ENCODE results near the gene GOLM1. TPM values are rescaled to one million over a fixed set of nuclear protein-coding genes. Genes with fewer than 3 reads are reported as not detected.
"Not testable (repeated sequence)": the region's sequence is repeated elsewhere in the genome, so short reads cannot be mapped to it uniquely, and the experiment has no call there.

The GOLM1 gene
- total RNA-seq, 1 experiment from 2014 or later = 66.3 TPM

DNA sequence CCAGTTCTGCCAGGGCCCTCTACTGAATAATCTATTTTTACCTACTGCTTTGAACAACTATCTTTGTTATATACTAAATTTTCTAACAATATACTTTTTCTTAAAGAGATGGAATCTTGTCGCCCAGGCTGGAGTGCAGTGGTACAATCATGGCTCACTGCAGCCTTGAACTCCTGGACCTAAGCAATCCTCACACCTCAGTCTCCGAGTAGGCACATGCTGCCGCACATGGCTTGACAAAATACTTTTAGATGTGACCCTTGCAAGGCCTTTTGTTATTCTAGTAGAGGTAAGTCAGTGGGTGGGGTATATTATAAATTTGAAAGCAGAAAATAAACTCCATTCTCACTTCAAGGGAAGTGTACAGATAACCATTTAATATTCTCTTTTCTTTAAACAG is 7.9 kb downstream of the GOLM1 start:
- DNase-seq (ENCODE audit: low read depth) = no peak

DNA sequence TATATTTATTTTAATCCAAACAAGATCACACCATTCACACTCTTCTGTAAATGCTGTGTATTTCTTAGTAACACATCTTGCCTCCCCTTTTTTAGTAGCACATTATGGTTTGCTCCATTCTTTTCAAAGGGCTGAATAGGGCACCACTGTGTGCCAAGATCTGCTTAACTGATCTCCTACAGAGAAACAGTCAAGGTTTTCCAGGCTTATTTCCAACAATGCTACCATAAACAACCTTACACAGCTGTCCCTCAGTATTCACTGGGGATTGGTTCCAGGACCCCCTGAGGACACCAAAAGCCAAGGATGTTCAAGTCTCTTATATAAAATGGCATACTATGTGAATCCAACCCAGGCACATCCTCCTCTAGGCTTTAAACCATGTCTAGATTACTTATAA is 16.5 kb downstream of the GOLM1 start:
- DNase-seq (ENCODE audit: low read depth) = no peak

DNA sequence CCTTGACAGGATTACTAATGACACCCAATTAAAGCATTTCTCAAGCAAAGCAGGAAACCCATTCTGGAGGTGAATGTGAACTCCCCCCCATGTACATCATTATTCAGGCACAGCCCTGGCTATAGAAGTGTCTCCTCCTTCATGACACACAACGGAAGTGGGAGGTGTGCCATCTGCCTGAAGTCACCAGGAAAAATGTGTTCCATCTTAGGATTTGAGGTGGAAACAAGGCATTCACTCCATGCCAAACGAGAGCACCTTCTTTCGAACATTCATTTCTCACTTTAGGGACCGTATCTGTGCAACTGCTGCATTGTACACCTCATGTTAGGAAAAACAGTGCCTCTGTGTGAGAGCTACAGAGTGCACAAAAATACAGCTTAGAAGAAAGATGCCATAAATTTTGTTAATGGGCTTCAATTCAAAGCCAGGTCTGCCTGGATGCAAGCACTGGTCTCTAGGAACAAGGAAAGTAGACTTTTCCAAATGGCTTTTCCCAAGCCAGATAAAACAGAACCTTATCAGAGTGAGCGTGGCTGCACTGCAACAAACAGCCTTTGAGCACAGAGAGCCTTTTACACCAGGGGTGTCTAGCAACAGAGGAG is 19.4 kb downstream of the GOLM1 start:
- peak; percentile 53 for DNase-seq (ENCODE audit: low read depth)

DNA sequence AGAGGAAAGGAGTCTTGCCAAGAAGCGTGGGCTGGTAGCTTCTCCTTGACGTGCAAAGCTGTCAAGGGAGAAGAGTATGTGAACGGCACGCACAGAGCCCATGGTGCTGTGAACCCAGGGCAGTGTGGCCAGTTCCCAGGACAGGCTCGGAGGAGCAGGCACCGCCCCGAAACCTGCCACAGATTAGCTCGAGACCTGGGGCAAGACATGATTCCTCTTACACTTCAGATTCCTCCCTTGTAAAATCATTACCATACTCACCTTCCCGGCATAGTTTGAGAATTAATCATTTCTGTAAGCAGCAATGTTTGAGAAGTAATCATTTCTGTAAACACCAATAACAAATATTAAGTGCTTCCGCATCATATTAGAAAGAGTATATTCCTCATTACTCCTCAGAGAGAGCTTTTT is 19.9 kb downstream of the GOLM1 start:
- peak; percentile 13 for DNase-seq (ENCODE audit: low read depth)

DNA sequence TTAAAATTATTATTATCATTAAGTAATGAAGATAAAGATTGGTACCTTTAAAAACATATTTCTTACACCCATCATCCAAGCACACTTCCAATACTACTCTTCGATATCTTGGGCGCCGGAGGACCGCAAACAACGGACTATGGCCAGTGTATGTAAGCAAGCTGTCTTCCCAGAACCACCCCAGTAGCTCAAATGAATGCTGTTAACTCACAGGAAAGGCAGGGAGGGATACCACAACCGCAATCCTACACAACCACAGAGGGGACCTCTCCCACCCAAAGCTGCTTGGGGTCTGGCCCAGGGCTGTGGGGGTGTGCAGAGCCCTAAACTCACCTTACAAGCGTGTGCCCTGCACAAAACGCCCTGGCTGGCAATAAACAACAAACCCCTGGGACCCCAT is 20.6 kb downstream of the GOLM1 start:
- no peak for DNase-seq (ENCODE audit: low read depth)

DNA sequence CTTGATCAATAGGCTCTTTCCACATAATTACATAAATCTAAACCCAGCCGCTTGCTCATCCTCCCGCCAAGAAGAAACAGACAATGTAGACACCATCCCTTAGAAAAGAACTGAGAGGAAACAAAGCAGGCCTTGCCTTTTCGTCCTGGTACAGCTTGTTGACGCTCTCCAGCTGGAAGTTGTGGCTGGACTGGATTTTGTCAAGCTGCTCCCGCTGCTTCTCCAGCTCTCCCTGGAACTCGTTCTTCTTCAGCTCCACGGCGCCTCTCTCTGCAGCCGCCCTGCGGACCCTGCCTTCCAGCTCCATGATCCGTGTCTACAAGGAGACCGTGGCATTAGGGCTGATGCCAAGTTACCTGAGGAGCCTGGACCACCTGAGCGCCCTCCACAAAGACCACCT is 22.1 kb downstream of the GOLM1 start:
- DNase-seq (ENCODE audit: low read depth) = no peak

DNA sequence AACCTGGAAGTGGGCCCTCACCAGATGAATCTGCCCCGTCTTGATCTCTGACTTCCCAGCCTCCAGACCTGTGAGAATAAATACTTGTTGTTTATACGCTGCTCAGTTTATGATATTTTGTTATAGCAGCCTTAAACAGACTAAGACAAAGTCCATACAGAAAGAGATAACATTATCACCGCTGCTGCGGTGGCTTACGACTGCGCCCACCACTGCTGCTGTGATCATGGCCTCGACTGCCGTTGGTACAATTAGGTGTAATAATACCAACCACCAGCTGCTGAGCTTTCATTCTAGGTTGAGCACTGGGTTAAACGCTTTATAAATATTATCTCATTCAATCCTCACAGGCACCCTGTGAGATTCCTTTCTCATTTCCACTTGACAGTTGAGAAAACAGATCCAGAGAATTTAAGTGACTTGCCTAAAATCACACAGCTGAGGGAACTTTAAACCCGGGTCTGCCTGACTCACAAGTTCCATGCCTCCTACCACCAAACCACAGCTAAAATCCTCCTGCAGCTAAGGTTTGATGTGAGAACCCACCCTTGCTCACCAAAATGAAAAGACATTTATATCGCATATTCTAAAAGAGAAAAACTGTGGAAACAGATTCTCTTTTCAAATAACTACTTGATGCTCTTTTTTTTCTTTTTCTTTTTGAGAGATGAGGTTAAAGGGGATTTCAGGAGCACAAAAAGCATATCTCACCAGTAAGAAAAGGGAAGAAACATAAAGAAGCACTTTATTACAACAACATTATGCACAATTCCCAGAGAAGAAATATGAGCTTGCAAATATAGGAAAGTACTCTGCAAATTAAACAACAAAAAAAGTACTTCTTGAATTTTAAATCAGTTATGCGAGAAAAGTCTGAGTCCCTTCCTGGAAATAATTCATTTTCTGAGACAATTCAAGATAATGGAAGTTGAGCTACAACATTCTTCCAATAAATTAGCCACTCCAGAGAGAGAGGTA is 23.9 kb downstream of the GOLM1 start:
- DNase-seq (ENCODE audit: low read depth) = no peak

DNA sequence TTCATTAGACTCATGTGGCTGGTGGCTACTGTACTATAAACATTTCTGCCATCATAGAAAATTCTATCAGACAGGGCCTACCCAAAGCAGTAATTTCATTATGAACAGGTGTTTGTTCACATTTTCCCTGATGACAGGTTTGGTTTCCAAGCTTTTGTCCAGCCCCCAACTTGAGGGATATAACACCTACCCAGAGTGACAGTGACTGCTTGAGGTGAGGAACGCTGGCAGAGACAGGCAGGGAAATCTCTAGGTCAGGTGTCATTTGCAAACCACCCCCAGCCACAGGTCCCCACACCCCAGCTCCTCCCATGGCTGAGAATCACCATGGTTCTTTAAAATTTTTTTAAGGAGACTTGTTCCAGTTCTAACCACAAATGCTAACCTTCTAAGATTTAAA is 25.5 kb downstream of the GOLM1 start:
- no peak for DNase-seq (ENCODE audit: low read depth)

DNA sequence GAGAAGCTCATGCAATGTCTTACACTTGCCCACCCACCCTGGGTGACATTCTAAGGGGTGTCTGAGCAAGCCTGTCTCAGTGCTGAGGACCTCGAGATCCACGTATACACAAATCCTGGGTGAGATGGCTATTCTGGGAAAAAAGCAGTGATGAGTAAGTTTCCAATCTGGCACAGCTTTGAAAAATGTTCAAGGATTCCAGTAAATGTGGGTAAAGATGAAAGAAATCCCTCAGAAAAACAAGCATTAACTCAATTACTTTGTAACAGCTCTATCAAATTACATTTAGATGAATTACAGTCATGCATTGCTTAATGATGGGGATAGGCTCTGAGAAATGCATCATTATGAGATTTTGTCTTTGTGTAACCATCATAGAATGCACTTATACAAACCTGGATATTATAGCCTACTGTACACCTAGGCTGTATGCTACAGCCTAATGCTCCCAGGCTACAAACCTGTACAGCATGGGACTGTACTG is 26.9 kb downstream of the GOLM1 start:
- peak; percentile 13 for DNase-seq (ENCODE audit: low read depth)

DNA sequence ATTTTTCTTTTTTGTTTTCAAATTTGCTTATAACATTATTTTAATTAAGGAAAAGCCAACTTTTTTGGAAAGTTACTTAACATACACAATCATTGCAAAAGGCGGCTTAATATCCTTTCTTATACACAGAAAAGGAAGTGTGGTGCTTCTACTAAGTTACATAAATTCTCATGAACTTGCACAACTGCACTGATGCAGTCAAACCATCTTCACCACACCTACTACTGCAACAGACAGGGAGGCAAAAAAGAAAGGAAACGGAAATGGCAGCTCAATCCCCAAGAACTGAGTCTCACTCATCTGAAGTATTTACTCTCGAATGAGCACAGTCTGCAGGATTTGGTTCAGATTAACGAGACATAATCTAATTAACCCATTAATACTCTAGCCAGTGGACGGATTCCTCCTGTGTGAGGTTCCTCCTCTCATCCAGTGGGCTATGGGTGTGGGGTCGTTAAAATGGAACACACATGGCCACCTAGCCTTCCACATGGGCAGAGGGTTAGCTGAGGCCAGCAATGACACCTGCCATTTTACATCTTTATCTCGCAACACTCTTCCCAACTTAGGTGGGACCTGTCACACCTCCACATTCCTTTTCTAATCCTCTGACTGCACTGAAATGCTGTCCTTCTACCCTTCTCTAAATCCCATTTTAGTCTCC is 30.0 kb downstream of the GOLM1 start:
- no peak for DNase-seq (ENCODE audit: low read depth)

DNA sequence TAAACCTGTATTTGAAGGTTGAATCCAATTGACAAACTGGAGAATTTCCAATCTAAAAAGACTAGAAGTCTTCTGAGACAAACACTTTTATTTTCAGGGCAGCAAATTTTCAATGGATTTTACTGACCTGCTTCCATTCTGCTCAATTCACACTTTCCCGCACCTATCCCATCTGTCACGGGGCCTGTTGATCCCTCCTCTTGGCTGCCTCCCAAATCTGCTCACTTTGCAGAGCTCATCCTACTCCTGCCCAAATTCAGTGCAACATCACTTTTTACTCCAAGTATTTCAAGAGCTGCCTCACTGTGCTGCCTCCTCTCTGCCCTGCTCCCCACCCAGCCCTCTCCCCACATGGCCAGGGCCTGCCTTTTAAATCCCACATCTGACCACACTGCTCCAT is 35.1 kb downstream of the GOLM1 start:
- no peak for DNase-seq (ENCODE audit: low read depth)

DNA sequence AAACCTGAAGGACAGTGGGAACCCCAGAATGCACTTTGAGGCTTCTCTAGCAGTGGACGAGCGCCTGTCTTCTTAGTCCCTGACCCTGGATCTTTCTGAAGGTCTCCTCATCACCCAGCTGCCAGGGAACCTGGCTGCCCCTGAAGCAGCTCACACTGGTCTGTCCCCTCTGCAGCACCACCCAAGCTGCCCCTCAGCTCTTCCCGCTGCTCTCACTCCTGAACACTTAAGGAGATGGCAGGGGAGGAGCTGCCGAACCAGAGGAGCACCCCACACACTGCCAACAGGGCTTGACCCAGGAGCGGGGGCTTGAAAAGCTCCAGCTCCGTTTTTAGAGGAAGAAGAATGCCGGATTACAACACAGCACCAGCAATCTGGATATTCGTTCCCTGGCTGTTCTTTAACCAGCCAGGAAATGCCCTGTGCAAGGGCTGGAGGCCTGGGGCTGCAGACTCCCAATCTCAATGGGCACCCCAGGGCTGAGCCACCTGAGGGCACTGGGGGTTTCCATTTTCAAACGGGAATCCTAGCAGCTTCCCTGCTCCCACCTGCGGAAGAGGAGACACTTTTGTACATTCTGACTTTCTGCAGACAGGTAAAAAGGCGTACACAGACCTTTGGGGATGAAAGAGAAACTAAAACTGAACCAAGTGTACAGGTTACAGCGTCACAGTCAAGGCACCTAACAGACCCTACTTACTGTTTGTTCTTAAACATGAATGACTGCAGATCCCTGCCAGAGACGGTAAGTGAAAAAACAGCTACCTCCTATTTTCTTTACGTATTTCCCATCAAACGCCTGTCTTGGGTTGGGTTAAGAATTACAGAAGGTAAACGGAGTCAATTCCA is 36.3 kb downstream of the GOLM1 start:
- DNase-seq (ENCODE audit: low read depth) = no peak

DNA sequence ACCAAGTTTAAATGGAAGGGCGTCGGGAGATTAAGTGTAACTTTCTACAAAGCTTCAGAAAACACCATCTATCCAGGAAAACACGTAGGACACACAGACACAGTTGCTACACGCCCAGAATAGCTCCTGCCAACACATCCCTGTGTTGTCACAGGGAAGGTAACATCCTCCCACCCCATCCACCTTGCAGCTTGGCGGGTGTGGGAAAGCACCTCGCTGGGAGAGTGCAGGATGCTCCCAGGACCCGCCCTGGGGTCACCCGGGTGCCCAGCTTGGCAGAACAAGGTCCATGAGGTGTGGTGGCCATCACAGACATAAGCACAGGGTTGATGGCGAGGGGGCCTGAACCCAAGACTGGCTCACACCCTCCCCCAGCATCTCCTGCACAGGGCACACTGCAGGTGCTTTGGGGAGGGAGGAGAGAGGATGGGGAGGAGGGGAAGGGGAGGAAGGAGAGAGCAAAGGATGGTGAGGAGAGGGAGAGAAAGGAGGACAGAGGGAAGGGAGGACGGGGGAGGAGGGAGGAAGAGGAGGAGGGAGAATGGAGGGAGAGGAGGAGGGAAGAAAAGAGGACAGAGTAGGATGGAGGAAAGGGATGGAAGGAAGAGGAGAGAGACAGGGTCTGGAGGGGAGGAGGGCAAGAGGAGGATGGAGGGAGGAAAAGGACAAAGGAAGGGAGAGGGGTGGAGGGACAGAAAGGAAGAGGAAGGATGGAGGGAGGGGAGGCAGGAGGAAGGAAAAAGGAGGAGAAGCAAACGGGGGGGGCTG is 37.2 kb downstream of the GOLM1 start:
- no peak for DNase-seq (ENCODE audit: low read depth)

DNA sequence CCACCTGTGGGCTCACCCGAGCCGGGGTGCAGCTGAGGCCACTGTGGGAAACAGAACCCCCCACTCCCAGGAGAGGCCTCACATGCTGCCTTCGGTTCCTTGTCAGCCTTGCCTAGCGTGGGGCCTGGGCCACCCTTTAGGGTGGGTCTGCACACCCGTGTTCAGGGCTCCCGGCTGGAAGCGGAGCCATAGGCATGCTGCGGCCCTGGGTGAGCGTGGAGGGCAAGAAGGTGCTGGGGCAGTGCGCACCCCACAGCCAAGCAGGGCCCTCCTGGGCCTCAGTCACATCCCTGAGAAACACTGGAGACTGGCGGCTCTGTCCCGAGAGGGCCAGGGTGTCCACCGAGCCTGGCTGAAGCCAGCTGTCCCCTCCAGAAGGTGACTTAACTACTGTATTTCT is 41.9 kb downstream of the GOLM1 start:
- DNase-seq (ENCODE audit: low read depth) = no peak

DNA sequence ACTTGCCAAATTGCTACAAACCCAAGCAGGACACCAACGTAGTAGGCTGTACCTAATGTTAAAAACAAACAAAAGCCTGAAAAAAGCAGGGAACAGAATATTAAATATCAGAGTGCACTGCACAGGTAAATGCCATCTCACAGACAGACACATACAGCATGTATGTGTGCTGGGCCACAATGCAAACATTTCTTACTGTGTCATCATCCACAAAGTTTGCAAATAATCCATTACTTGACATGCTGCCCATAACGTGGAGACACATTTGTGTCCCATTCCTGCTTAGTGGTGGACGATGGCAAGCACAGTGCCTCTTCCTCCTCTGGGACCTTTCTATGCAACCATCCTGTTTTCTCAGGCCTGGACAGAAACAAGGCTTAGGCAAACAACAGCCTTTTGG is 44.7 kb downstream of the GOLM1 start:
- DNase-seq (ENCODE audit: low read depth) = no peak

DNA sequence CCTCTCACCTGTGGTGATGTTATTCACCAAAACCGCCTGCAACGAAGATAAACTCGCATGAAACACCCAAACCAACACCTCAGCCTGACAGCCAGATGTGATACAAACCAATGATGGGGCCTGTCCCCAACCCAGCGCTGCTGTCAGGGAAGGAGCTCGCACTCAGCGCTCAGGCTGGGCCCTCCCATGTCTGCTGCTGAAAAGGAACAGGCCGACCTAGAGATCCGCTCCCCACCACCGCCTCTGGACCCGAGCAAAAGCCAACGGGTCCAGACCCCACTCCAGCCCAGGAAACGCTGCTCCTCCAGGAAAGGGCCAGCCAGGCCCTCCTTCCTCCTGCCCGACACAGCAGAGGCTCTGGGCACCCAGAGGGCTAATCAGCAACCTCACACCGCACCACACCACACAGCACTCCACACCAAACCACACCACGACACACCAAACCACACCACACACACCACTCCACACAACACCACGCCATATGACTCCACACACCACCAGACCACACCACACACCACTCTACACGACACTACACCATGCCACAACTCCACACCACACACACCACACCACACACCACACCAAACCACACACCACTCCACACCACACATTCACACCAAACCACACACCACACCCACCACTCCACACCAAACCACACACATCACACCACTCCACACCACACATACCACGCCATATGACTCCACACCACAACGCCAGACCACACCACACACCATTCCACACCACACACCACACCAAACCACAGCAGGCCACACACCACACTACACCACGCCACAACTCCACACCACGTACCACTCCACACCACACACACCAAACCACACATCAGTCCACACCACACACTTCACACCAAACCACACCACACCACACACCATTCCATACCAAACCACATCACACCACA is 46.5 kb downstream of the GOLM1 start:
- no peak for DNase-seq (ENCODE audit: low read depth)

DNA sequence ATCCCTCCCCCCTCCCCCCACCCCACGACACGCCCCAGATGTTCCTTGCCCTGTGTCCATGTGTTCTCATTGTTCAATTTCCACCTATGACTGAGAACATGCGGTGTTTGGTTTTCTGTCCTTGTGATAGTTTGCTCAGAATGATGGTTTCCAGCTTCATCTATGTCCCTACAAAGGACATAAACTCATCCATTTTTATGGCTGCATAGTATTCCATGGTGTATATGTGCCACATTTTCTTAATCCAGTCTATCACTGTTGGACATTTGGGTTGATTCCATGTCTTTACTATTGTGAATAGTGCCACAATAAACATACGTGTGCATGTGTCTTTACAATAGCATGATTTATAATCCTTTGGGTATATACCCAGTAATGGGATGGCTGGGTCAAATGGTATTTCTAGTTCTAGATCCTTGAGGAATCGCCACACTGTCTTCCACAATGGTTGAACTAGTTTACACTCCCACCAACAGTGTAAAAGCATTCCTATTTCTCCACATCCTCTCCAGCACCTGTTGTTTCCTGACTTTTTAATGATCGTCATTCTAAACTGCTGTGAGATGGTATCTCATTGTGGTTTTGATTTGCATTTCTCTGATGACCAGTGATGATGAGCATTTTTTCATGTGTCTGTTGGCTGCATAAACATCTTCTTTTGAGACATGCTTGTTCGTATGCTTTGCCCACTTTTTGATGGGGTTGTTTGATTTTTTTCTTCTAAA is 51.2 kb downstream of the GOLM1 start:
- not testable (repeated sequence) for DNase-seq (ENCODE audit: low read depth)

DNA sequence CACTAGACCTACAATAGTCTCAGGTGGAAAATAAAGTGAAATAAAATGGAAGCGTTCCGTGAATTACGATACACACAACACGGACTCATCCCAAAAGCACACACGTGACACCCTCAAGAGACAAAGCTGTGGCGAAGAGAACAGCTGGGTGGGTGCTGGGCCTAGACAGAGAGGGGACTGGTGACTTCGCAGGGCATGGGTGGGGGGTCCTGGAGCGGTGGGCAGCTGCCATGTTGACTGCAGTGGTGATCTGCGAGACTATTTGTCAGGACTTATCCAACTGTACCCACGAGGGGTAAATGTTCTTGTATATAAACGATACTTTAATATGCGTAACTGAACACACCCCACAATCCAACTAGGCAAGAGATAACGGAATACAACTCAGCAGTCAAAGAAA is 52.0 kb downstream of the GOLM1 start:
- DNase-seq (ENCODE audit: low read depth) = no peak

DNA sequence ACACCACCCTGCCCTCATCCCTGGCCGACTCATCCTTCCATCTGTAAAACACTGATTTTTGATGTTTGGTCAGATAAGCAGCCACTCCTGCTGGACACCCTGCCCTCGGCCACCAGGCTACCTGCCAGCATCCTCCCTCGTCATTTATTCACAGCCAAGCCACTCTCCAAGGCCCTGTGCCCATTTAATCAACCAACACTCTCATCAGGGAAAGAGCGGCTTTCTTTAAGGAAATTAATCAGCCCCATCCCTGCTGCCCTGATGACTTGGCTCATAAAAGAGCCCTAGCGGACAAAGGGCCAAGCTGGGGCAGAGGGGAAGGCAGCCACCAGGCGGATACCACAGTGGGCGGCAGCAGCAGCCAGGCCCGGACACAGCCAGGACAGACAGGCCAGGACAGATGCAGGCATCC is 52.4 kb downstream of the GOLM1 start:
- peak; percentile 24 for DNase-seq (ENCODE audit: low read depth)
